Fibroblast of lung (primary cell): ENCODE measurements around the gene RUVBL2.

ENCODE experiments used
- CTCF ChIP-seq, 2 donors: IDR thresholded peaks in 1 of 2; conservative IDR thresholded peaks in 1 of 2; 1 replicate in 1 of 2; 2 replicates in 1 of 2; pipeline ENCODE4 v1.5.1; 2011 to 2012; ENCODE audit warnings: low read length in 2 of 2, control low read depth in 1 of 2, inconsistent platforms in 1 of 2, low read depth in 1 of 2, mild to moderate bottlenecking in 1 of 2
- EZH2 ChIP-seq: IDR thresholded peaks from 2 replicates; pipeline ENCODE4 v1.5.1; 2012; ENCODE audit warnings: low read length, control low read depth, mild to moderate bottlenecking; ENCODE audit errors: missing control alignments

GRCh38 chr19:48991873-48992580, 1.7 kb upstream of the RUVBL2 start:
- TF ChIP-seq CTCF (conservative IDR thresholded peaks at IDR 0.05 in 1 of 2, IDR thresholded peaks at IDR 0.05 in 1 of 2; ENCODE audit: low read depth in 1 of 2, low read length in 2 of 2), result no peak
- TF ChIP-seq EZH2, result no peak
